Upper lobe of left lung (tissue), 6 donors: ENCODE results near the gene WDR90. TPM values are rescaled to one million over a fixed set of nuclear protein-coding genes. Genes with fewer than 3 reads are reported as not detected.

Experiments used
- ATAC-seq, 2 donors: fragments of 200-7000 bp; cut with Tn5 transposase; one replicate each; pipeline ENCODE4 v1.9.1; 2022; ENCODE audit warnings: mild to moderate bottlenecking in 2 of 2, moderate library complexity in 2 of 2; ENCODE audit not compliant: low FRiP score in 2 of 2
- DNase-seq, 2 donors: peaks; one replicate each; pipeline ENCODE4 v3.0.0-alpha.2; 2019 to 2020
- H3K27ac ChIP-seq, 4 donors: fragments of 200-600 bp; sonication (generic); one replicate each; pipeline ENCODE4 v1.5.1; 2016 to 2019
- H3K27me3 ChIP-seq, 4 donors: fragments of 200-600 bp; sonication (generic); one replicate each; pipeline ENCODE4 v1.5.1; 2017 to 2019
- H3K36me3 ChIP-seq, 4 donors: fragments of 200-600 bp; sonication (generic); one replicate each; pipeline ENCODE4 v1.5.1; 2016 to 2019
- H3K4me1 ChIP-seq, 4 donors: fragments of 200-600 bp; sonication (generic); one replicate each; pipeline ENCODE4 v1.5.1; 2018 to 2019
- H3K4me3 ChIP-seq, 4 donors: fragments of 200-600 bp; sonication (generic); one replicate each; pipeline ENCODE4 v1.5.1; 2017 to 2019; ENCODE audit warnings: mild to moderate bottlenecking in 2 of 4, moderate library complexity in 1 of 4
- H3K9me3 ChIP-seq, 4 donors: fragments of 200-600 bp; sonication (generic); one replicate each; pipeline ENCODE4 v1.5.1; 2018 to 2019
- CTCF ChIP-seq, 6 experiments: fragments of 450-650 bp in 4 of 6; fragments of 200-600 bp in 2 of 6; sonication (generic) in 2 of 6; IDR thresholded peaks; one replicate each; pipeline ENCODE4 v1.5.1; 2016 to 2019; ENCODE audit warnings: antibody characterized with exemption in 6 of 6
- EP300 ChIP-seq, 4 donors: sonication (generic); formaldehyde crosslinking; IDR thresholded peaks; one replicate each; pipeline ENCODE4 v1.5.1; 2017; ENCODE audit warnings: antibody characterized with exemption in 4 of 4, control low read depth in 2 of 4
- POLR2A ChIP-seq, 4 donors: fragments of 450-650 bp; IDR thresholded peaks; one replicate each; pipeline ENCODE4 v1.5.1; 2016 to 2017; ENCODE audit warnings: antibody characterized with exemption in 4 of 4, mild to moderate bottlenecking in 2 of 4
- POLR2AphosphoS5 ChIP-seq, 2 donors: sonication (generic); formaldehyde crosslinking; IDR thresholded peaks; one replicate each; pipeline ENCODE4 v1.5.1; 2017; ENCODE audit warnings: antibody characterized with exemption in 2 of 2
- WGBS, 2 donors: methylation state at CpG; one replicate each; pipeline ENCODE4 v1.1.5; 2017 to 2018; 5-methylcytosine and 5-hydroxymethylcytosine counted together
- total RNA-seq, 6 donors: library from RNA; depleted of rRNA in 4 of 6; stranded (reverse); fragments of >200 nt in 4 of 6; gene quantifications; one replicate each; pipeline versions ENCODE4 v1.1.0 to v1.2.1, GENCODE V29; 2016 to 2021
- donor health status: DM: no; HTN: no; CAD: no; lungs with moderate emphysema.
- donor health status: DM: no; HTN: yes; CAD: no; lungs with severe emphysema.

Gene WDR90
- total RNA-seq, 6 donors from 2014 or later = 18.8 to 174 (median 34.1) TPM

- H3K4me1 ChIP-seq = peaks cover 22 to 80% (median 49%) of the 10 kb centered on the region in 4 donors
- no peaks in the 10 kb centered on the region for H3K36me3 ChIP-seq
- 0 to 9% methylated on average over 5 to 29 of the region's 72 CpGs for WGBS, 2 donors
- ATAC-seq (peak; percentile 50), DNase-seq (peak; percentile 79 to 95)
- TF ChIP-seq EP300 (IDR thresholded peaks at IDR 0.05) (no peak), POLR2AphosphoS5 (IDR thresholded peaks at IDR 0.05) (peak in 1 of 2 donors; percentile 30), CTCF (IDR thresholded peaks at IDR 0.05) (peak in 1 of 6 experiments; percentile 6), POLR2A (IDR thresholded peaks at IDR 0.05) (peak in 1 of 4 donors; percentile 50)
- no peaks in the 10 kb centered on the region for H3K27me3 ChIP-seq
- no peaks in the 10 kb centered on the region for H3K9me3 ChIP-seq
- peak overlapping the region; percentile 85 to 89 (median 88) for H3K27ac ChIP-seq
- H3K4me3 ChIP-seq = peak overlapping the region; percentile 91 to 97 (median 94)
Observed at GRCh38 chr16:642189-643049, 6.7 kb upstream of the WDR90 start.

GRCh38 chr16:643050-643368 is 6.2 kb upstream of the WDR90 start:
- DNase-seq (peak in 1 of 2 donors; percentile 74), ATAC-seq (no peak)
- TF ChIP-seq POLR2A (IDR thresholded peaks at IDR 0.05) = no peak
- TF ChIP-seq EP300 (IDR thresholded peaks at IDR 0.05) = no peak
- TF ChIP-seq POLR2AphosphoS5 (IDR thresholded peaks at IDR 0.05) = no peak
- TF ChIP-seq CTCF (IDR thresholded peaks at IDR 0.05) = no peak
- H3K4me1 ChIP-seq = peaks cover 23 to 80% (median 49%) of the 10 kb centered on the region in 4 donors
- H3K9me3 ChIP-seq = no peaks in the 10 kb centered on the region
- 88 to 92% methylated on average over 1 to 7 of the region's 13 CpGs for WGBS, 2 donors
- H3K27ac ChIP-seq = peak overlapping the region; percentile 85 to 89 (median 88)
- H3K27me3 ChIP-seq = no peaks in the 10 kb centered on the region
- H3K4me3 ChIP-seq = peak overlapping the region in 3 of 4 donors; percentile 91 to 97 (median 94)
- H3K36me3 ChIP-seq = no peaks in the 10 kb centered on the region

GRCh38 chr16:644556-644955 is 4.6 kb upstream of the WDR90 start:
- Histone ChIP-seq H3K4me1 (peaks cover 28 to 91% (median 57%) of the 10 kb centered on the region in 4 donors), H3K27me3 (no peaks in the 10 kb centered on the region), H3K27ac (no peak overlapping the region), H3K9me3 (no peaks in the 10 kb centered on the region), H3K4me3 (no peak overlapping the region), H3K36me3 (no peaks in the 10 kb centered on the region)
- ATAC-seq = no peak
- DNase-seq = peak in 1 of 2 donors; percentile 74
- no peak for TF ChIP-seq POLR2AphosphoS5 (IDR thresholded peaks at IDR 0.05)
- TF ChIP-seq EP300 (IDR thresholded peaks at IDR 0.05) = no peak
- TF ChIP-seq CTCF (IDR thresholded peaks at IDR 0.05) = no peak
- no peak for TF ChIP-seq POLR2A (IDR thresholded peaks at IDR 0.05)
- 91% methylated on average over 12 of the region's 12 CpGs for WGBS, 2 donors

GRCh38 chr16:645852-646678 is 3.1 kb upstream of the WDR90 start:
- no peak for ATAC-seq
- Histone ChIP-seq H3K9me3 (no peaks in the 10 kb centered on the region), H3K4me1 (peaks cover 38 to 94% (median 61%) of the 10 kb centered on the region in 4 donors), H3K27ac (peak overlapping the region in 3 of 4 donors; percentile 36 to 53 (median 42)), H3K27me3 (no peaks in the 10 kb centered on the region), H3K36me3 (no peaks in the 10 kb centered on the region), H3K4me3 (no peak overlapping the region)
- TF ChIP-seq POLR2A (IDR thresholded peaks at IDR 0.05) (no peak), EP300 (IDR thresholded peaks at IDR 0.05) (no peak), POLR2AphosphoS5 (IDR thresholded peaks at IDR 0.05) (no peak), CTCF (IDR thresholded peaks at IDR 0.05) (no peak)
- 55 to 63% methylated on average over 16 to 28 of the region's 32 CpGs for WGBS, 2 donors
- DNase-seq = peak; percentile 77 to 78
